ENCODE results near the gene VPS25.

Gene VPS25

GRCh38 chr17:42779936-42780850, 6.9 kb downstream of the VPS25 start, which contains the start of gene WNK4:
Gene WNK4 (plus strand): TSS chr17:42780610. CDS start chr17:42780699, 89 bp downstream.
- H3K4me3 ChIP-seq (ENCODE audit: low read length): no peak within 1 kb of the TSS
- no peak for TF ChIP-seq ZNF274 (IDR thresholded peaks at IDR 0.05; ENCODE audit: low read depth, low read length)

DNA sequence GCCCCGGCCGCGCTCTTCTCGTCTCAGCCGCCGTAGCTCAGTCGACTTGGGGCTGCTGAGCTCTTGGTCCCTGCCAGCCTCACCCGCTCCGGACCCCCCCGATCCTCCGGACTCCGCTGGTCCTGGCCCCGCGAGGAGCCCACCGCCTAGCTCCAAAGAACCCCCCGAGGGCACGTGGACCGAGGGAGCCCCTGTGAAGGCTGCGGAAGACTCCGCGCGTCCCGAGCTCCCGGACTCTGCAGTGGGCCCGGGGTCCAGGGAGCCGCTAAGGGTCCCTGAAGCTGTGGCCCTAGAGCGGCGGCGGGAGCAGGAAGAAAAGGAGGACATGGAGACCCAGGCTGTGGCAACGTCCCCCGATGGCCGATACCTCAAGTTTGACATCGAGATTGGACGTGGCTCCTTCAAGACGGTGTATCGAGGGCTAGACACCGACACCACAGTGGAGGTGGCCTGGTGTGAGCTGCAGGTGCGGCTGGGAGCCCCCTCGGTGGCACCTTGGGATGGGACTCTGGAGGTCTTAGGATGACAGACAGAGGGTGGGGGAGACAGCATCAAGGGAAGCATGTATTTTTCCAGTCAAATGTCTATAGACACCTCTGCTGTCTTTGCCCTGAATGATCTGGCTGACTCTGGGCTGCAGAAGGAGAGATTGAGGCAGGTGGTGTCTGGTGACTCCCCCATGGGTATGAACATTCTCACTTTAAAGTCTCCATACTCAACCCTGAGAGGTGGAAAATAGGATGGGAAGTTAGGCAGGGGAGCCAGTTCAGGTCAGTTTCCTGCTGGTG, 7.8 kb downstream of the VPS25 start:
- TF ChIP-seq ZNF274 (IDR thresholded peaks at IDR 0.05; ENCODE audit: low read depth, low read length): no peak
- H3K4me3 ChIP-seq (ENCODE audit: low read length): no peak overlapping the region

- H3K4me3 ChIP-seq (ENCODE audit: low read length): no peak overlapping the region
Observed at GRCh38 chr17:42781639-42782165, 8.5 kb downstream of the VPS25 start.

GRCh38 chr17:42782166-42783061, 9.2 kb downstream of the VPS25 start:
- TF ChIP-seq ZNF274 (IDR thresholded peaks at IDR 0.05; ENCODE audit: low read depth, low read length): no peak
- H3K4me3 ChIP-seq (ENCODE audit: low read length): no peak overlapping the region

More at GRCh38 chr17:42781639-42782165, 8.5 kb downstream of the VPS25 start:
- no peak for TF ChIP-seq ZNF274 (IDR thresholded peaks at IDR 0.05; ENCODE audit: low read depth, low read length)

- no peak overlapping the region for H3K4me3 ChIP-seq (ENCODE audit: low read length)
- TF ChIP-seq ZNF274 (IDR thresholded peaks at IDR 0.05; ENCODE audit: low read depth, low read length): no peak
Observed at GRCh38 chr17:42783062-42783790, 10.0 kb downstream of the VPS25 start.

DNA sequence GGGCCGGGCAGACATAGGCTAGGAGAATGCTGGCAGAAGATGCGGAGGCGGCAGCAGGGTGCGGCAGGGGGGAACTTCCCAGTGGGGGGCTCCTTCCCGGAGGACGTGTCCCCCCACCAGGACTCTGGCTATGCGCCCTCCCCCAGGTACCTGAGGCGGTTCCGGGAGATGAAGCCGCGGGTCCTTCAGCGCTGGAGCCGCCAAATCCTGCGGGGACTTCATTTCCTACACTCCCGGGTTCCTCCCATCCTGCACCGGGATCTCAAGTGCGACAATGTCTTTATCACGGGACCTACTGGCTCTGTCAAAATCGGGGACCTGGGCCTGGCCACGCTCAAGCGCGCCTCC, 10.5 kb downstream of the VPS25 start:
- TF ChIP-seq ZNF274 (IDR thresholded peaks at IDR 0.05; ENCODE audit: low read depth, low read length): no peak
- H3K4me3 ChIP-seq (ENCODE audit: low read length): no peak overlapping the region

DNA sequence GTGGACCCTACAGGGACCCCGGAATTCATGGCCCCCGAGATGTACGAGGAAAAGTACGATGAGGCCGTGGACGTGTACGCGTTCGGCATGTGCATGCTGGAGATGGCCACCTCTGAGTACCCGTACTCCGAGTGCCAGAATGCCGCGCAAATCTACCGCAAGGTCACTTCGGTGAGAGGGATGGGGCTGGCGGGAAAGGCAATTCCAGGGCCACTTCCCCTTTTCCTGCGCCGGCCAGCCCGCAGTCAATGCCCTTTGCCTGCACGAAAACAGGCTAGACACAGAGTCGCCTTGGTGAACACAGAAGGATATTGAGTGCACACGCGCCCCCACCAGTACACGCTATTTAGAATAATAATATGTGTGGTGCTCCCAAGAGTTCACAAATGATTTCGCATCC, 11.2 kb downstream of the VPS25 start:
- no peak for TF ChIP-seq ZNF274 (IDR thresholded peaks at IDR 0.05; ENCODE audit: low read depth, low read length)
- no peak overlapping the region for H3K4me3 ChIP-seq (ENCODE audit: low read length)

DNA sequence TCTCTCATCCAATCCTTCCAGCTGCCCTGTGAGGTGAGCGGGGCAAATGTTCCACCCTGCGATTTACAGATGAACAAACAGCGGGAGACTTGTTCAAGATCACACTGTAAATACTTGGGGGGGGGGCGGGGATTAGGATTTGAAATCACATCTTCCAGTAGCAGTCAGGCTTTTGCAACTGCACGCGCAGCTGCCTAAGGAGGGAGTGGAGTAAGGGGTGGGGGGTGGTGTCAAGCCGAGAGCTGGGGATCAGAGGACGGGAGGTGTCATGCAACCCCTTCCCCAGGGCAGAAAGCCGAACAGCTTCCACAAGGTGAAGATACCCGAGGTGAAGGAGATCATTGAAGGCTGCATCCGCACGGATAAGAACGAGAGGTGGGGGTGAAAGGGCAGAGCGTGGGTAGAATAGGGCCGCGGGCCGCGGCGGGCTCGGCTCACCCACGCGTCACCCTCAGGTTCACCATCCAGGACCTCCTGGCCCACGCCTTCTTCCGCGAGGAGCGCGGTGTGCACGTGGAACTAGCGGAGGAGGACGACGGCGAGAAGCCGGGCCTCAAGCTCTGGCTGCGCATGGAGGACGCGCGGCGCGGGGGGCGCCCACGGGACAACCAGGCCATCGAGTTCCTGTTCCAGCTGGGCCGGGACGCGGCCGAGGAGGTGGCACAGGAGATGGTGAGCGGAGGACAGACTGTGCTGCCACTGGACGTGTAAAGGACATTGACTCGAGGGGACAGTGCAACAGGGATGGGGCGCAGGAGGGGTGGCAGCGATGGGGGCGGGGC, 11.8 kb downstream of the VPS25 start:
- no peak overlapping the region for H3K4me3 ChIP-seq (ENCODE audit: low read length)
- TF ChIP-seq ZNF274 (IDR thresholded peaks at IDR 0.05; ENCODE audit: low read depth, low read length): no peak

- no peak for TF ChIP-seq ZNF274 (IDR thresholded peaks at IDR 0.05; ENCODE audit: low read depth, low read length)
- H3K4me3 ChIP-seq (ENCODE audit: low read length): no peak overlapping the region
Observed at GRCh38 chr17:42787266-42787665, 14.0 kb downstream of the VPS25 start.

DNA sequence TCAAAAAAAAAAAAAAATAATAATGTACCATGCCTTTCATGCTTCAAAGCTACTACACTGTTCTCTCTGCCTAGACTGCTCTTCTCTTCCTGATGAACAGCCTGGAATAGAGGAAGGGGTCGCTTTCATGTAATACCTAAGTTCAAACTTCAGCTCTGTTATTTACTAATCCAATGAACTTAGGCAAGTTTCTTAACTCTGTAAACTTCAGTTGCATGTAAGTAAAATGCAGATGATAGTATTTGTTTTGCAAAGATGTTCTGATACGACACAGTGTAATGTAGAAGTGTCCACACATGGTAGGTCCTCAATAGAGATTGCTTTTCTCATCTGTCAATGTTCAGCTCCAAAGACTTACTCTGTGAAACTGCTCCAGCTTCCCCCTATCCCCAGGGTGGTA, 18.7 kb downstream of the VPS25 start:
- H3K4me3 ChIP-seq (ENCODE audit: low read length): no peak overlapping the region
- TF ChIP-seq ZNF274 (IDR thresholded peaks at IDR 0.05; ENCODE audit: low read depth, low read length): no peak

DNA sequence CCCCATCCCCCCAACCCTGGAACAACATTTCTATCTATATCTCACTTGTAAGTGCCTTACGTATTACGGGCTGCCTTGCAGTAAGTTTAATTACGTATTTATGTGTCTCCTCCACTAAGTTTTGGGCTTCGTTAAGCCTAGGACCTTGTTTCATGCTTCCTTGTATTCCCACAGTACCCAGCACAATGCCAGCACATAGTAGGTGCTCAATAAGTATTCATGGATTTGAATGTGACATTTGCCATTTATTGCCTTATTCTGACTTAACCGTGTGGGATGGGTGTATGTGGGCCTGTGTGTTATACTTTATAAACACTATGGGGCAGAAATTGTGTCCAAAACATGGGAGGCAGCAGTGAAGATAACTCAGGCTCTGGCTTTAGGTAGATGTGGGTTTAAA, 19.3 kb downstream of the VPS25 start:
- no peak overlapping the region for H3K4me3 ChIP-seq (ENCODE audit: low read length)
- TF ChIP-seq ZNF274 (IDR thresholded peaks at IDR 0.05; ENCODE audit: low read depth, low read length): no peak

GRCh38 chr17:42795061-42795460, 21.8 kb downstream of the VPS25 start:
- H3K4me3 ChIP-seq (ENCODE audit: low read length): no peak overlapping the region
- TF ChIP-seq ZNF274 (IDR thresholded peaks at IDR 0.05; ENCODE audit: low read depth, low read length): no peak

All from GM08714 (cell line).